WTC11 (cell line): ENCODE measurements around the gene STK33. TPM values are rescaled to one million over a fixed set of nuclear protein-coding genes. Genes with fewer than 3 reads are reported as not detected.
"Not testable (repeated sequence)": the region's sequence is repeated elsewhere in the genome, so short reads cannot be mapped to it uniquely, and the experiment has no call there.

Experiments
- ATAC-seq: fragments of 200-7000 bp; cut with Tn5 transposase; 2 replicates; pipeline ENCODE4 v1.10.0; 2021; ENCODE audit warnings: mild to moderate bottlenecking, moderate library complexity
- CTCF ChIA-PET: fragments of 300-600 bp; sonication (Branson Sonifier 250); formaldehyde crosslinking; loops from one replicate; lab custom pipeline; 2021; ENCODE audit warnings: antibody characterized with exemption; lab: Charles Lee
- POLR2A ChIA-PET: fragments of 350-600 bp; sonication (Branson Sonifier 250); formaldehyde crosslinking; loops from one replicate; lab custom pipeline; 2021; ENCODE audit warnings: antibody characterized with exemption; lab: Charles Lee
- DNase-seq: peaks from one replicate; pipeline ENCODE4 v3.0.0; 2021; ENCODE audit warnings: low spot score
- H3K27ac Mint-ChIP-seq: 2 replicates; pipeline ENCODE4 v1.8.0; 2021; ENCODE audit warnings: mixed read lengths
- H3K27me3 Mint-ChIP-seq: 2 replicates; pipeline ENCODE4 v1.8.0; 2021; ENCODE audit warnings: low read depth, mild to moderate bottlenecking, moderate library complexity, mixed read lengths
- H3K36me3 Mint-ChIP-seq: 2 replicates; pipeline ENCODE4 v1.8.0; 2021; ENCODE audit warnings: mixed read lengths
- H3K4me1 Mint-ChIP-seq: 2 replicates; pipeline ENCODE4 v1.8.0; 2022; ENCODE audit warnings: mixed read lengths
- H3K4me3 Mint-ChIP-seq: 2 replicates; pipeline ENCODE4 v1.8.0; 2021; ENCODE audit warnings: mild to moderate bottlenecking, moderate library complexity, mixed read lengths
- H3K9me3 Mint-ChIP-seq: 2 replicates; pipeline ENCODE4 v1.8.0; 2021; ENCODE audit warnings: mixed read lengths
- CREB1 ChIP-seq: sonication (generic); formaldehyde crosslinking; IDR thresholded peaks from 2 replicates; pipeline ENCODE4 v1.8.0; 2023; ENCODE audit warnings: mild to moderate bottlenecking, missing genetic modification reagents
- E2F4 ChIP-seq: sonication (generic); formaldehyde crosslinking; IDR thresholded peaks from 2 replicates; pipeline ENCODE4 v1.8.1; 2022; ENCODE audit warnings: low read depth, mild to moderate bottlenecking, moderate library complexity, missing genetic modification reagents, borderline replicate concordance
- EMX1 ChIP-seq: fragments of 250-450 bp; sonication (Bioruptor Pico); IDR thresholded peaks from 2 replicates; pipeline ENCODE4 v1.8.0; 2021; ENCODE audit warnings: mild to moderate bottlenecking
- ESRRA ChIP-seq: sonication (generic); formaldehyde crosslinking; IDR thresholded peaks from 2 replicates; pipeline ENCODE4 v1.8.1; 2022; ENCODE audit warnings: mild to moderate bottlenecking, missing genetic modification reagents, borderline replicate concordance
- ETV6 ChIP-seq: sonication (generic); formaldehyde crosslinking; IDR thresholded peaks from 2 replicates; pipeline ENCODE4 v1.8.1; 2022; ENCODE audit warnings: mild to moderate bottlenecking, missing genetic modification reagents
- GABPB1 ChIP-seq: sonication (generic); formaldehyde crosslinking; IDR thresholded peaks from 2 replicates; pipeline ENCODE4 v1.8.1; 2023; ENCODE audit warnings: mild to moderate bottlenecking, missing genetic modification reagents
- IRF2 ChIP-seq: sonication (generic); formaldehyde crosslinking; IDR thresholded peaks from 2 replicates; pipeline ENCODE4 v1.8.0; 2022; ENCODE audit warnings: low read depth, missing genetic modification reagents, borderline replicate concordance
- NFE2L1 ChIP-seq: sonication (generic); formaldehyde crosslinking; IDR thresholded peaks from 2 replicates; pipeline ENCODE4 v1.8.1; 2023; ENCODE audit warnings: missing genetic modification reagents
- NR1H2 ChIP-seq: sonication (generic); formaldehyde crosslinking; IDR thresholded peaks from 2 replicates; pipeline ENCODE4 v1.9.0; 2021; ENCODE audit warnings: mild to moderate bottlenecking, moderate library complexity, missing genetic modification reagents
- NR3C1 ChIP-seq: sonication (generic); formaldehyde crosslinking; conservative IDR thresholded peaks from 2 replicates; pipeline ENCODE4 v1.8.1; 2023; ENCODE audit warnings: low read depth, mild to moderate bottlenecking, missing genetic modification reagents
- STAT6 ChIP-seq: sonication (generic); formaldehyde crosslinking; conservative IDR thresholded peaks from 2 replicates; pipeline ENCODE4 v1.8.1; 2023; ENCODE audit warnings: mild to moderate bottlenecking, low read depth, missing genetic modification reagents, moderate library complexity
- TCF7 ChIP-seq: sonication (generic); formaldehyde crosslinking; IDR thresholded peaks from 2 replicates; pipeline ENCODE4 v1.8.0; 2022; ENCODE audit warnings: mild to moderate bottlenecking, low read depth, missing genetic modification reagents, moderate library complexity
- ZBTB21 ChIP-seq: sonication (generic); formaldehyde crosslinking; IDR thresholded peaks from 2 replicates; pipeline ENCODE4 v1.8.1; 2023; ENCODE audit warnings: mild to moderate bottlenecking, missing genetic modification reagents, borderline replicate concordance
- ZNF219 ChIP-seq: sonication (generic); formaldehyde crosslinking; IDR thresholded peaks from 2 replicates; pipeline ENCODE4 v1.8.0; 2023; ENCODE audit warnings: missing genetic modification reagents, mild to moderate bottlenecking, borderline replicate concordance
- ZNF232 ChIP-seq: sonication (generic); formaldehyde crosslinking; IDR thresholded peaks from 2 replicates; pipeline ENCODE4 v1.8.0; 2022; ENCODE audit warnings: mild to moderate bottlenecking, missing genetic modification reagents
- ZSCAN18 ChIP-seq: fragments of 250-450 bp; sonication (Bioruptor Pico); IDR thresholded peaks from 2 replicates; pipeline ENCODE4 v2.1.2; 2022; ENCODE audit warnings: mild to moderate bottlenecking, moderate library complexity
- total RNA-seq: library from RNA; stranded (reverse); gene quantifications from 3 replicates; pipeline ENCODE4 v1.2.3, GENCODE V29; 2021

Gene STK33
- total RNA-seq, 1 experiment from 2014 or later, result 13.3 TPM

- TF ChIP-seq ZSCAN18 (CRISPR knock-in tag) (no peak), GABPB1 (CRISPR knock-in tag) (no peak), NFE2L1 (CRISPR knock-in tag) (no peak)
These were observed 116.9 kb downstream of the STK33 start (continued) for GRCh38 chr11:8477151-8477550.

GRCh38 chr11:8467806-8468205 is 126.2 kb downstream of the STK33 start:
- H3K27me3 Mint-ChIP-seq, CTCF ChIA-PET, POLR2A ChIA-PET, H3K4me3 Mint-ChIP-seq, H3K4me1 Mint-ChIP-seq, ATAC-seq, H3K27ac Mint-ChIP-seq, DNase-seq: not testable (repeated sequence)
- Mint-ChIP-seq H3K36me3 (peaks cover 41% of the 10 kb centered on the region), H3K9me3 (peaks cover 49% of the 10 kb centered on the region)

- peaks cover 41% of the 10 kb centered on the region for H3K36me3 Mint-ChIP-seq
- H3K27ac Mint-ChIP-seq, POLR2A ChIA-PET, H3K4me1 Mint-ChIP-seq, CTCF ChIA-PET, DNase-seq, H3K4me3 Mint-ChIP-seq, H3K27me3 Mint-ChIP-seq, ATAC-seq: not testable (repeated sequence)
- peaks cover 49% of the 10 kb centered on the region for H3K9me3 Mint-ChIP-seq
These were observed 126.7 kb downstream of the STK33 start for GRCh38 chr11:8467356-8467755.

- peak; percentile 56 for ATAC-seq
- POLR2A ChIA-PET, H3K4me3 Mint-ChIP-seq, H3K4me1 Mint-ChIP-seq, H3K27ac Mint-ChIP-seq, DNase-seq, H3K27me3 Mint-ChIP-seq, CTCF ChIA-PET: not testable (repeated sequence)
- H3K36me3 Mint-ChIP-seq, result peaks cover 41% of the 10 kb centered on the region
- H3K9me3 Mint-ChIP-seq, result peaks cover 49% of the 10 kb centered on the region
These were observed 127.1 kb downstream of the STK33 start for GRCh38 chr11:8466884-8467283.

- POLR2A ChIA-PET, result no interaction called here
- H3K27ac Mint-ChIP-seq, result no peak overlapping the region
- H3K27me3 Mint-ChIP-seq, result no peaks in the 10 kb centered on the region
- DNase-seq, result no peak
- H3K4me1 Mint-ChIP-seq, result peaks cover 3% of the 10 kb centered on the region; the same call in 1 of the 2 replicates
- no peak for ATAC-seq
- H3K4me3 Mint-ChIP-seq, result no peak overlapping the region
- TF ChIP-seq ZBTB21 (CRISPR knock-in tag), result no peak
- TF ChIP-seq ZNF219 (CRISPR knock-in tag), result no peak
- no peak for TF ChIP-seq IRF2 (CRISPR knock-in tag)
- TF ChIP-seq ESRRA, result no peak
- no peak for TF ChIP-seq NR3C1 (CRISPR knock-in tag)
- TF ChIP-seq STAT6 (CRISPR knock-in tag), result no peak
- TF ChIP-seq TCF7 (CRISPR knock-in tag), result no peak
- TF ChIP-seq CREB1 (CRISPR knock-in tag), result no peak
- no peak for TF ChIP-seq EMX1 (CRISPR knock-in tag)
- no peak for TF ChIP-seq ZNF232 (CRISPR knock-in tag)
- no peak for TF ChIP-seq ETV6 (CRISPR knock-in tag)
- no peak for TF ChIP-seq NR1H2 (CRISPR knock-in tag)
- no peak for TF ChIP-seq E2F4 (CRISPR knock-in tag)
- TF ChIP-seq, all 79 proteins: peak for 0
- Mint-ChIP-seq H3K9me3 (no peaks in the 10 kb centered on the region), H3K36me3 (no peaks in the 10 kb centered on the region)
- CTCF ChIA-PET, result no interaction called here
These were observed 134.2 kb downstream of the STK33 start for GRCh38 chr11:8459711-8460399.
